ENCODE measurements around the gene FGF12. TPM values are rescaled to one million over a fixed set of nuclear protein-coding genes. Genes with fewer than 3 reads are reported as not detected.
A peak's percentile ranks its signal among the peaks of the same experiment; 100 is the strongest.

FGF12 gene
- total RNA-seq, 4 donors from 2014 or later: 1.0 to 4.4 (median 1.3) TPM; not detected in 1

GRCh38 chr3:192545333-192545732, 182.0 kb downstream of the FGF12 start:
- TF ChIP-seq CTCF (IDR thresholded peaks at IDR 0.05) (no peak), POLR2A (IDR thresholded peaks at IDR 0.05) (no peak)
- no peaks in the 10 kb centered on the region for H3K27me3 ChIP-seq
- no peak for DNase-seq
- H3K9me3 ChIP-seq: no peaks in the 10 kb centered on the region
- H3K4me3 ChIP-seq: no peak overlapping the region
- no peak overlapping the region for H3K27ac ChIP-seq
- intact Hi-C loops (cut with DNase I; ENCODE audit: low total_unique reads): no loop called here
- H3K36me3 ChIP-seq: no peaks in the 10 kb centered on the region
- H3K4me1 ChIP-seq: no peaks in the 10 kb centered on the region

DNA sequence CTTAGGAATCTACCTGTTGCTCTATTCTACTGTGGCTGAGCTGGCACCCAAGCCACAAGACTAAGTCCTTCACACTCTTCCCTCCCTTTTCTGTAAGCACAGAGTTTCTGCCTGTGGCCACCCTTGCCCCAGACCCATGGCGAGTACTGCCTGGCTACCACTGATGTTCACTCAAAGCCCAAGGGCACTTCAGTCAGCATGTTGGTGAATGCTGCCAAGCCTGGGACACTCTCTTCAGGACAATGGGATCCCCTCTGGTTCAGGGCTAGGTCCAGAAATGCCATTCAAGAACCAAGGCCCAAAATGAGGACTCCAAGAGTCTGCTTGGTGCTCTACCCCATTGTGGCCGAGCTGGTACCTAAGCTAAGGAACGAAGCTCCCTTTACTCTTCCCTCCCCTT, 184.2 kb downstream of the FGF12 start:
- no peaks in the 10 kb centered on the region for H3K9me3 ChIP-seq
- TF ChIP-seq POLR2A (IDR thresholded peaks at IDR 0.05) (no peak), CTCF (IDR thresholded peaks at IDR 0.05) (no peak)
- DNase-seq: no peak
- H3K4me1 ChIP-seq: no peaks in the 10 kb centered on the region
- no peak overlapping the region for H3K4me3 ChIP-seq
- intact Hi-C loops (cut with DNase I; ENCODE audit: low total_unique reads): no loop called here
- no peaks in the 10 kb centered on the region for H3K27me3 ChIP-seq
- no peak overlapping the region for H3K27ac ChIP-seq
- no peaks in the 10 kb centered on the region for H3K36me3 ChIP-seq

DNA sequence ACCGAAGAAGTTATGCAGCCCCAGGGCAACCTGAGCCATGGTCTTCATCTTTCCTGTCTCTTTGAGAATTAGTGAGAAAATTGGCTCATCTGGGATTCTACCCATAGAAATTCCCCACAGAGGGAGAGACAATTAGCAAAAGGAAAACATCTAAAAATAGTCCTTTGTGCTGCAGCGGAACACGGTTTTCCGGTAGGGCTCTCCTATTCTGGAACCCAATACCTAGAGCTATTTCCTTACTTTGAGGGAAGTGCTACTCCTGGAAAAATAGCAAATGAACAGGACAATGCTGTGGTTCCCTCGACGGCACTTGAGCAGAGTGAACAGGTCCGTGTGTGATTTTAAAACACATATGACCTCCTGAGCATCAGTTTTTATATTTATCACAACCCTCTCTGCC, 210.5 kb downstream of the FGF12 start:
- no peaks in the 10 kb centered on the region for H3K4me1 ChIP-seq
- no peaks in the 10 kb centered on the region for H3K9me3 ChIP-seq
- intact Hi-C loops (cut with DNase I; ENCODE audit: low total_unique reads): no loop called here
- H3K4me3 ChIP-seq: no peak overlapping the region
- no peak overlapping the region for H3K27ac ChIP-seq
- peaks cover 0 to 10% of the 10 kb centered on the region in 2 donors for H3K27me3 ChIP-seq
- TF ChIP-seq CTCF (IDR thresholded peaks at IDR 0.05): no peak
- no peak for TF ChIP-seq POLR2A (IDR thresholded peaks at IDR 0.05)
- no peak for DNase-seq
- H3K36me3 ChIP-seq: no peaks in the 10 kb centered on the region

- no peaks in the 10 kb centered on the region for H3K4me1 ChIP-seq
- no peak overlapping the region for H3K27ac ChIP-seq
- H3K36me3 ChIP-seq: no peaks in the 10 kb centered on the region
- intact Hi-C loops (cut with DNase I; ENCODE audit: low total_unique reads): no loop called here
- H3K9me3 ChIP-seq: no peaks in the 10 kb centered on the region
- H3K4me3 ChIP-seq: no peak overlapping the region
- peaks cover 0 to 10% of the 10 kb centered on the region in 2 donors for H3K27me3 ChIP-seq
- no peak for TF ChIP-seq CTCF (IDR thresholded peaks at IDR 0.05)
- TF ChIP-seq POLR2A (IDR thresholded peaks at IDR 0.05): no peak
- DNase-seq: no peak
These were observed 211.7 kb downstream of the FGF12 start for GRCh38 chr3:192515664-192516045.

DNA sequence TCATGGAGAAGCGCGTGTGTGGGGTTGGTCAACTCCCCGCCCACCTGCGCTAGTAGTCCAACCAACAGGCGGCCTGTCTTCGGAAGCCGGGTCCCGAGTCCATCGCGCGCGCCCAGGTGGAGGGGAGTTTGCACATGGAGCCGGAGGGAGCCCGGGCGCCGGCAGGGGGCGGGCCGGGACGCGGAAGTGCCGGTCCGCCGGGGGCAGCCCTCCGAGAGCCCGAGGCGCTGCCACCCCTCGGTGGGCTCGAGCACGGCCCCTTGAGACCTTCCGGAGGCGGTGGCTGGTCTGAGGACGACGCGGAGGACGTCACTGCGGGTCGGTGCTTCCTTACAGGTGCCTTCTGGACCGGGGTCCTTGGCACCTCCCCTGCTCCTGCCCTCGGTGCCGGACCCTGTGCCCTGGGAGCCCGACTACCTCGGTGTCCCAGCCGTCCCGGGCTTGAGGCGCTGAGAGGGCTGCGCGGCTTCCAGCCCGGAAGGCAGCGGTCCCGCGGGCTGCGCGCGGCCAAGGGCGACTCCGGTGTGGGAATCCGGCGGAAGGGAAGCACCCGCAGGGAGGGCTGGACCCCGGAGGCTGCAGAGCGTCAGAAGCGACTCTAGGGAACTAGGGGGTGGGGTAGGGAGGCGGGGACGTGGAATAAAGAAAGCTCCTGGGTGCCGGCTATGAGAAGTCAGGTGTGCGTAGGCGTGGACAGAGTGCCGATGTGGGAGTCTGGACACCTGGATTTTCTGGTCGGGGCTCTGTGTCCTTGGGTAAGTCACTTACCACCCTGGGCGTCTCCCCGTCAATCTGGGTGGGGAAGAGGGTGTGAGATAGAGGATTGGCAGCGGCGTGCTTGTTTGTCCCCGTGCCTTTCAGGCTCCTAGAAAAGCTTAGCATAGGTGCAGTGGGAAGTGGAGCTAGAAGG, 212.3 kb downstream of the FGF12 start:
- TF ChIP-seq POLR2A (IDR thresholded peaks at IDR 0.05) (no peak), CTCF (IDR thresholded peaks at IDR 0.05) (no peak)
- no peak for DNase-seq
- peaks cover 0 to 10% of the 10 kb centered on the region in 2 donors for H3K27me3 ChIP-seq

More for the DNA sequence above, 212.3 kb downstream of the FGF12 start:
- intact Hi-C loops (cut with DNase I; ENCODE audit: low total_unique reads): no loop called here
- no peaks in the 10 kb centered on the region for H3K9me3 ChIP-seq
- no peak overlapping the region for H3K27ac ChIP-seq
- H3K4me3 ChIP-seq: peak overlapping the region in 1 of 2 donors; percentile 26
- no peaks in the 10 kb centered on the region for H3K36me3 ChIP-seq
- no peaks in the 10 kb centered on the region for H3K4me1 ChIP-seq
